ENCODE results near the gene OAF.

OAF gene

DNA sequence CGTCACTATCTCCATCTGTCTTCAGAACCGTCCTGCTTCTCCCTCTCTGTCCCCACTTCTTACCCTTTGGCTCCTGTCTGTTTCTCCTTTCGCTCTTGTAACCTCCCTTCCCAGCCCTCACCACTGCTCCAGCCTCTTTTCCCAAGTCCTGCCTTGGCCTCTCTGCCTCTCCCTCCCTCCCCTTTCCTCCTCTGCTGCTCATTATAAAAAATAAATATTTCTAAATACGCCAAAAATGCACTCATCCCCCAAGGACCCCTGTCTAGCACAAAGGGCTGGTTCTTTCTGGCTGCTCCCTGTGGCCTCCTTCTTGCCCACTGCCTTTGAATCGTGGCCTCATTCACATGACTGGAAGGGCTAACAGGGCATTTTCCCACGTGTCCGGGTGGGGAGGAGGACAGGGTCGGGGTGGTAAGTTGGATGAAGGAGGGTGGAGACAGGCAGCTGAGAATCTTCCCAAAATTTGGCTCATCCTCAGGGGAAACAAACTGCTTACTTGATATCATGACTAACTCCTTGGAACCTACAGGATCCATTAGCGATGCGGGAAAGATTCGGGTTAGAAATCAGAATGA, 26.4 kb upstream of the OAF start:
- no peak for DNase-seq

DNA sequence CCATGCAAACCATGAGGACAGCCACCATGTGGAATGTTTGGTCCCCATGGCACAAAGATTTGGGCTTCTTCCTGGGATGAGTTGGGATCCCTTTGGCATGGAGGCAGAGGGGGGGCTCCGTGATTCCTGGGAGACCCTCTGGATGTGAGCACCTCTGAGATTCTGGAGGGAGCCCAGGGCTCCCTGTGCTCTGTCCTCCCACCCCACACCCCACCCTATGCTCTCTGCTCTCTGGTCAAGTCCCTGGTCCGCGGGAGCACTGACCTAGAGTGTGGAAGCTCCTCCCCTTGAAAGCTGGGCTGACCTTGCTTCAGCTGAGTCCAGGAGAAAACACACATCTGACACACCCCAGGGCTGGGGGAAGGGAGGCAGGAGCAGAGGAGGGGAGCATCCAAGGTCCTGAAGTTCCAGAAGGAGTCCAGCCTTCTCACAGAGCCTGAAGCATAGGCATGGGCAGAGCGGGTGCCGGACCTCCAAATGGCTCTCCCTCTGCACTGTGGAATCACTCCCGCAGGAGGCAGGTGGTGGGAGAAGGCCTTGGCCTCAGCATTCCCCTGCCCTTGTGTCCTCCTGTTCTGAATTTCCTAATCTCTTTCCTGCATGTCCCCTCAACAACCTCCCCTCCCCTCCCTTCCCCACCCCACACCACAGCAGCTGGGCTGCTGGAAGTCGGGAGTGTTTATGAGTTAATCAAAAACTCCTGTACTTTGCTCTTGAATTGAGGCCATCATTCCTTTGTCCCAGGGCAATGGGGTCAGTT, 25.7 kb upstream of the OAF start:
- no peak for DNase-seq

DNA sequence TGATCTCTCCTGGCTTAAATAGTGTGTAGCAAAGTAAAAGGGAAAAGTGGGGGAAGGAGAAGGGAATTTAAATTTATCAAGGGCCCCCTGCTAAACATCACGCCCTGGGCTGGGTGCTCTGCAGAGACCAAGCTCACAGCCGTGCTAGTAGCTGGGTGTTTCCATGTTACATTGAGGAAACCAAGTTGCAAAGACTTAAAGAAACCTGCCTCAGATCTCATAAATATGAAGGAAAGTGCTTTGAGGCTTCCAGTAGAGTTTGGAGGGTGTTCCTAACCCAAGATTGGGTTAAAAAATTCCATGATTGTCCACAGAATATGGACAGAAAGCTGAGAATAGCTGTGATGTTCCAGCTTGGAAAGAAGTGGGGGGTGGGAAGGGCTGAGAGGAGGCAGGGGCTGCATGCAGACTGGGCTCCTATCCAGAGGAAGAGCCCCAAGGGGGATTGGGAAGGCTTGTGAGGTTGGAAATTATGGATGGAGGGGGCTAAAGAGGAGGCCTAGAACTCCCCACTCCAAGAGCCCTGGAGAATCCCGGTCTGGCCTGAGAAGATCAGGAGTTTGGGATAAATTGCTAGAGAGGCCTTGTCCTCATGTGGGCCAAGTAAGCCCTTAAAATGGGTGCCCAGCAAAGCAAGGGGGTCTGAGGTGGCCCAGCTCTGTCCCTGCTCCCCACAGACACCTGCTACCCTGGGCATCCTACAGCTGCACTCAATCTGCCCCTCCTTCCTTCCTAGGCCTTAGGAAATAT, 25.0 kb upstream of the OAF start:
- no peak for DNase-seq

DNA sequence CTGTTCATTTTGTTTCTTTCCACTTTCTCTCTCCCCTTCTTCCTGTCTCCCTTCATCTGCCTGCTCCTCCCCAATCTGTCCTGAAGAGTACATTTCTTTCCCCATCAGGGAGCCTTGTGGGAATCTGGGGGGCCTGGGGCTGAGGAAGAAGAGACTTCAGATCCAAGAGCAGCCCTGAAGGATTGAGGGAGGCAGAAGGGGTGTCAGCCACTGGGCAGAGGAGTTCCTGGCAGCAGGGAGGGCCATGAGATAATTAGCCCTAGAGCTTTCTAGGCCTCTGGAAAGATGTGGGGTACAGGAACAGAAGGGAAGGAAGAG, 24.4 kb upstream of the OAF start:
- DNase-seq: no peak

DNA sequence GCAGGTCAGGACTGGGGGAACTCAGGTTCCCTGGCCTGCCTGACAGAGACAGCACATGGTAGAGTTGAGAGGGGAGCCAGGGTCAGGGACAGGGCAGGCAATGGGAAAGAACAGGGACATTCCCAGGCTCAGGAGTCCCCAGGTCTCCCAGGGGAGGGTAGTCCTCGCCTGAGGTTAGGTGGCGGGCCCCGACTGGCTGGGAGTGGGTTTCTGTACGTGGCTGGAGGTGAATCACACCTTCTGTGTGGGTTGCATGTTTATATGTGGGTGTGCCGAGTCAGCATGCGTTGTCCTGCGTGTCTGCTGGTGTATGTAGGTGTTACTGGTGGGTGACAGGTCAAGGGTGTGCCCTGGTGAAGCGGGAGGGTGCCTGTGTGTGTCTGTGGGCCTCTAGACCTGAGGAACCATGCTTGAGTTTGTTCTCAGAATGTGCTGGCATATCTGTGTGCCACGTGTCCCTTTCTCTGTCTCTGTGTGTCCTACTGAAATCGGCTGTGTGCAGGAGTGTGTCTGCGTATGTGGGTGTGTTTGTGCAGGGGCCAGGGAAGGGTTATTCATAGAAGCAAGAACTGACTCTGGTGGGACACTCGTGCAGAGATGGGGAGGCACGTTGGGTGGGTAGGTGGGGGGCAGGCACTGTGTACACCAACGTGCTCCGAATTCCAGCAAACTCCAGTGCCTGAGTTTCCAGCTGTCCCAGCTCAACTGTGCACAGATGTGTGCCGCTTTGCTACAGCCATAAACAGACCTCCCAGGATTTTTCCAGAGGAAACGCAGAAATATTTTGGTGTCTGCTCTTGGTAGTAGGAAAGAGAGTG, 23.8 kb upstream of the OAF start:
- DNase-seq: no peak

DNA sequence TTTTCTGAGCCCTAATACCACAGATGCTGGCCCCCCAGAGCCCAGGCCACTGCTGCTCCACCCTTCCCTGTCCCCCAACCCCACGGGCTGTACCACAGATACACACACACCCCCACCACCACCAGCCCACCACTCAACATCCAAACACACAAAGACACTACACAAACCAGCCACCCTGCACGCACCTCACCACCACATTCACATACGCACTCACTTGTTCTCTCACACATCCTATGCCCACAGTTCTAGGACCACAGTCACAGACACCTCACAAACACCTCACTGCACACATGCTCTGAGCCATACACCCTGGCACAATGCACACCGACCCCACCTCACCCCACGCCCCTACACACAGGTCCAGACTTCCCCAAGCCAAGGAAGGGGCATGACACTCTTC, 22.5 kb upstream of the OAF start:
- no peak for DNase-seq

DNA sequence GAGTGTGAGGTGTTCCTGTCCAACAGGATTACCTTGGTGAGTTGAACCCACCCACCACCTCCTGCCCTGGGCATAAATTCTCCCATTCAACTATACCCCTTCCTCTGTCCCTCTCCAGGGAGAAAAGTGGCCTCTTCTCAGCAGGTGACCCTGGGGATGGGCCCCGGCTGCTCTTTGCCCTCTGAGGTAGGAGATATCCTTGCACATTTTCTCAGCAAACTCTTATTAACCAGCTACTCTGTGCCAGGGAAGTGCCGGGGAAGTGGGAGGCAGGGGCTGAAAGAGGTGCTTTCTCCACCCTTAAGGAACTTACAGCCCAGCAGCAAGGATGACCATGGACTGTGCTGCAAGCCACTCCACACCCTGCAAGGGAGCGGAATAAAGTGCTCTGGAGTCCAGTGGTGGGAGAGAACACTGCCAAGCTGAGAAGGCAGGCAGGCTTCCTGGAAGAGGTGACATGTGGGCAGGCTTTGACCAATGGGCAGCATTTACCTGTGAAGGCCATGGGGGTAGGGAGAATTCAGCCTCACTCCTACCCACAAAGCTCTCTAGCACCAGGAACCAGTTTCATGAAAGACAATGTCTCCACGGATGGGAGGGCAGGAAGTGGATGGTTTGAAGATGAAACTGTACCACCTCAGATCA, 21.9 kb upstream of the OAF start:
- DNase-seq: no peak

DNA sequence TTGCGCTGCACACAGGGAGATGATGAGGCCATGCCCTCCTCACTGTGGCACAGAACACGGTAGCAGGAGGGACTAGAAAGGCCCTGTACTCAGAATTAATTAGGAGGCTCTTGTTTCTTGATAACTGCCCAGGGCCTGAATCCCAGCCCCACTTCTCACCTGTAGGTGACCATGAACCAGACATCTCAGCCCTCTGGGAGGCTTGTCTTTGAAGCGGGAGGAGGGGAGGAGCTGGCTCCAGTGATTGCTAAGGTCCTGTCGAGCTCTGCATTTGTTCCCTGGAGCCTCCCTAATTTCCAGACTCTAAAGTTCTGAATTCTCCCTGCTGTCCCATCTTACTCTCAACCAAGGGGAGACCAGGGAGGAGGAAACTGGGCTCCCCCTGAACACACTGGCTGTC, 19.8 kb upstream of the OAF start:
- DNase-seq: no peak

DNA sequence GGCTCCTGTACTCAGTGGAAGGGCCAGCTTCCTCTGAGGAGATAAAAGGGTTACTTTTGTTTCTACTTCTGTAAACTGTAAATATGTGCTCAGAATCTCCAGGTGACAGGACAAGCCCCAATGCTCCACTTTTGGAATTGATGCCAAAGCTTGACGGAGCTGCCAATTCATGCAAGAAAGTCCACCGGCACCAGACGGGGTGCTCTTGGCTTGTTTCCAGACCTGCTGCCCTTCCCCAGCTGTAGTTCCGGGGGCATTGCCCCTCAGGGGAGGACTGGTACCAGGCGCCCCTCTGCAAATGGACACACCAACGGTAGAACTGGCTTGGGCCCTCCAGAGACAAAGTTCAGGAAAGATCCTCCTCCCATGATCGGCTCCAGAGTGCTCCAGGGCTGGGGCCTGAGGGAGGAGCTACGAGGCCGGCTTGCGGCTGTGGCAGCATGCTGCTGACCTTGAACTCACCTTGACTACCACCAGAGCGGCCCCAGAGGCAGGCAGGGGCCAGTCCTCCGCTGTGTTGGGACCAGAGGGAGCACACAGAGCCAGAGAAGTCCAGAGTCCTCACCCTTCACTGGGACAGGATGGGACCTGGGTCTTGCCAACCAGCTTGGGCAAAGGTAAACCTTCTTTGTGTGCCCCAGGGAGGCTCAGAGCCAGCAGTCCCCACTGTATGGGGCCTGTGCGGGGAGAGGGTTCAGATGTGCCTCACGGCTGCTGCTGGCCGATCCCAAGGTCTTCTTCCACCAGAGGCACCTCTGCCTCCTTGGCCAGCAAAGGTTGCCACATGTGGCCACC, 17.8 kb upstream of the OAF start:
- DNase-seq: no peak

DNA sequence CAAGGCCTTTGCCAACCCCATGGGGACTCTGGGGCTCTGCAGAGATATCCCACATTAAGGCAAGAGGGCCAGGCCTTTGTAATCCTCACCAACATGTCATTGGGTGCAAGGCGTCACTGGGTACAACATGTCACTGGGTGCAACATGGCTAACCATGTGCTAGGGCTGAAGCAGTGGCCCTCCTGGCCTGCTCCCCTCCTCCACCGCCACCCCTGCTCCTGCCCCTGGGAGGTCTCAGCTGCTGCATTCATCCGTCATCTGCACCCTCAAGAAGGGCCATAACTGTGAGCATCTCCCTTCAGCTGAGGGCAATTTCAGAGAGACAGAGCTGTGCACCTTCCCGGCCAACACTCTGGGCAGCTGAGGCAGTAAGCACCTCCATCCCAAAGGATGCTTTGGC, 16.7 kb upstream of the OAF start:
- DNase-seq: no peak

DNA sequence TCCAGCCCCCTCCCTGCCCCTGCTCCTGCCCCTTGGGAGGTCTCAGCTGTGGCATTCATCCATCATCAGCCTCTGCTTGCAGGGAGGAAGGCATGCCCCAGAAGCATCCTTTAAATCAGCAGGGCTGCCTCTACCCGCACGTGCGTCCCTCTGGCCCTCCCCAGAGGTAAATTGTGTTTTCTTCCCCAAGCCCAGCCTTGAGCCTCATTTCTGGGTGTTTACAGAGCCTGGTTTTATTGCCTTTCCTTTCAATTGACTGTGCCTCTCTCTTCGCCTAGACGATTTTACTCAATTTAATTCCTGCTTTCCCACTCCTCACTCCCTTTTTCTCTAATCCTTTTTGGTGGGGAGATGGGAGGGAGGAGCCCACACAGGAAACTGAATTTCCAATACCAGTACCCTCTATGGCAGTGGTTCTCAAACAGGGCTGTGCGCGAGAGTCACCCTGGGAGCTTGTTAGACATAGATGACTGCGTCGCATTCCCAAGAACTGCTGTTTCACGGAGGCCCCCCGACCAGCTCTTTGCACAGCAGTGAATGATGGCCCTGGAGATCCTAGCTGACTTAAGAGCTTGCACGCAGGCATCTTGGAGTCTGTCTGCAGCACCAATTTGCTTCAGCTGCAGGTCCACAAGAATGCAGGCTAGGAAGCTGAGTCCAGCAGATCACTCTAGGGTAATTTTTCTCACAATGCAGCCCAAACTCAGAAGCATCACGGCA, 15.1 kb upstream of the OAF start:
- no peak for DNase-seq

DNA sequence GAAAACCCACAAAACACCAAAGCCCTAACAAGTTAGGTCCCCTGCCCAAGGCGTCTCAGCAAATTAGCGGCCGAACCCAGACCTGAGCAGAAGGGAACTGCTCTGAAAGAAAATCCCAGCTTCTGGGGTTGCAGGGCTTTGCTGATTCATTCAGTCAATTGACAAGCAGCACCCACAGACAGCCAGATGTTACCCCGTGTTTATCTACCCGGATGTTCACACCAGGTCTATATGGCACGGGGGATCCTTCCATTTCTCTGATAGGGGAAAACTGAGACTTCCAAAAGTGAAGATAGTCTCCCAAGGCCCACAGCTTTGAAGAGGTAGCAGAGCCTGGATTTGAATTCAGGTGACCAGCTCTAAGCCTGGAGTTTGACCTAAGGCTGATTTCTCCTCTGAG, 14.0 kb upstream of the OAF start:
- no peak for DNase-seq

DNA sequence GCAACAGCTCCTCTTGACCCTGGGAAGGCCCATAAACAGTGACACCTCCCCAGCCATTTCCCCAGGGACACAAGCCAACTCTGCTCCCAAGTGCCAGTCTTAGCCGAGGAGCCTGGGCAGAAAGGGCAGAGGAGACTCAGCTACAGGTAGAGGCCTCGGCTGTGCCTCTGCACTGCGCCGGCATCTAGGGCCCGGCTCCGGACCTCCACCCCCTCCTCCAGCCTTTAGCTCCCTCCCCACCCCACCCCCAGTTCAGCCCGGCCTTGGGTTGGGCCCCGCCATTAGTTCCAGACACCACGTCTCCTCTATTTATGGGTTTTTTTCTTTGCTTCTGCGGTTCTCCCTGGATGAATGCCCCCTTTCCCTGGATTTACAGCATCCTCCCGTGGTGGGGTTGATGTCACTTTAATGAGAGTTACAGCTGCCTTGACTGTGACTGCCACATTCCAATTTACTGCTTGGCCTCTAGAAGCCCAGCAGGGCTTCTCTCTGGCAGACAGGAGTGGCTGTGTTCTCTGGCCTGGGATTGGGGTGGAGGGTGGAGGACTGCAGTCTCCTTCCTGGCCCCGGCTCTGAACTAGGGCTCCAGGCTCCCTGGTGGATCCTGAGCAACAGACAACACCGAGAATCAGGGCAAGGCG, 13.5 kb upstream of the OAF start:
- no peak for DNase-seq

DNA sequence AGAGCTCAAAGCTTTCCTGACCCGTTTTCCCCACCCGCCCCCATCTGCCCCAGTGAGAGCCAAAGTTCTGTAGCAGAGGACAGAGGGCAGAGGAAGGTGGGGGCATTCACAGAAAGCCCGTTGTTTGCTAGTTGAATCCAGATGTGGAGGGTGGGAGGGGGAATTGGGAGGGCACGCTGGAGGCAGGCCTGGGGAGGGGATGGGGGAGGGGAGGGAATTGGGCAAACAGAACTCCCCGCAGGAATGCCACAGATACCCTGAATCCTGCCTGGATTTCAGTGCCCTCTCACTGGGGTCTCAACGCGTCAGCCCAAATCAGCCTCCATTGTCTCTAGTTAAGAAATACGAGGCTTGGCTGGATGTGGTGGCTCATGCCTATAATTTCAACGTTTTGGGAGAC, 12.9 kb upstream of the OAF start:
- DNase-seq: no peak

DNA sequence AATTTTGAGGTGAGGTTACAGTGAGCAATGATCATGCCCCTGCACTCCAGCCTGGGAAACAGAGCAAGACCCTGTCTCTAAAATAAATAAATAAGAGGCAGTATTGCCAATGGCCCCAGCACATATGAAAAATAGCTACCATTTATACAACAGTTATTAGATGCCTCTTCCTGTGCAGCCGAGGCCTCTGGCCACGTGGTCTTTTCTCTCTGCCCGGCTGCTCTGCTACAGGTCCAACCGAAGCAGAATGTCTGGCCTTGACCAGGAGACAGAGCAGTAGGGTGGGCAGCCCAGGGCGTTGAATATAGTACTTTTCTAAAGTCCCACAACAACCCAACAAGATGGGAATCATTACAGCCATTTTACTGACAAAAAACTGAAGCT, 12.4 kb upstream of the OAF start:
- DNase-seq: no peak

DNA sequence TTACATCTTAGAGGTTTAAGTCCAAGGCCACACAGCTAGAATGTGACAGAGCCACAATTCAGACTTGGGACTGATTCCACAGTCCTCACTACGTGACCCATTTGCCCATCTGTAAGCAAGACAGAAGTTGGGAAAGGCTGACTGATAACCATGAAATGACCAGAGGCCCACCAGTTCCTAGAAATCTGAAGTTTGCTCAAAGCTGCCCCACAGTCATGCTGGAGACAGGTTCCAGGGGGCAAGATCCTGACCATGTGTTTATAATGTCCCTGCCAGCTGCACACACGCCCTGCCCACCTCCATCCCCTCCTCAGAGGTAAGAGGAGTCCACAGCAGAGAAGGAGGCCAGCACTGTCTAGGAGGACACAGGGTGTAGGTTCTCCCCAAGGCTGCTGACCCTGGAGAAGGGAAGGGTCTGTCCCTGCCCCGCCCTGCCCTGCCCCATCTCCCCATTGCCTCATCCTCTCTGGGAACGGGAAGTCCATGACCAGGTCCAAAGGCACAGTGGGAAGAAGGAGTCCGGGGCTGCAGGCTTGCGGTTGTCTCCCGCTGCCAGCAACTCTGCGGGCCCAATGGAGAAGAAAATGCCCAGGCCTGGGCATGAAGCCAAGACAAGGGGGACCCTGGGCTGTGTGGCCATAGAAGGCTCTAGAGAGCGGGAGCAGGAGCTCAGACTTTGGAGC, 11.9 kb upstream of the OAF start:
- DNase-seq: no peak

DNA sequence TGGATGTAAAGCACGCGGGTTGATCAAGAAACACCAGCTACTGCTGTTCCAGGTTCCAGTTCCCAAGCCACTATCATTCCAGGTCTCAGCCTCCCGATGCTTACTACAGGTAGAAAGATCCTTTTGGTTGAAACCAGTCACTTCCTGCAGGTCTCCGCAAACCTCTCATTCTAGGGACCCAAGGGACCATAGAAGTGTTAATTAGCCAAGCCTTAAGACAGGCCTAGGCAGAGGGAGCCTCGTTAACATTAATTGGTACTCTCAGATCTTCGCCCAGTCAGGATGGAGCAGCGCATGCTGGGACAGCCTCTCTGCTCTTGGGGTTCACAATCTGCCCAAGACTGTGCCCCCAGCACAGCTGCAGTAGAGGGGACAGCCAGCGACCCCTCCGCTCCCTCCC, 11.2 kb upstream of the OAF start:
- no peak for DNase-seq

DNA sequence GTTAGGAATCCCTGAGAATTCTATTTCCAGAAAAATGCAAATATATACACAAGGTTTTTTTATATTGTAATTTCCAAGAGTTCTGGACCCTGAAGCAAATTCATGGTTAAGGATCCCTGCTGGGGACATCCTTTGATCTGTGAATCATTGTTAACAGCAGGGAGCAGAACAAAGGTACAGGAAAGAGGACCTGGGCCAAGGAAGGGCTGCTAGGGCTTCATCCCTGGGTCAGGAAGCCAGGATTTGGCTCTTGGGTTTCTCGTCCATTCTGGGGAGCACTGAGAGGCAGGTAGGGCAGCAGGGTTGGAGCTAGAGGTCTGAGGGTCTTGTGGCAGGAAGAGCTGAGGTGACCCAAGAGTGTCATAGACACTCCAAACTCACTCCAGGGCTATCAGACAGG, 10.2 kb upstream of the OAF start:
- no peak for DNase-seq

DNA sequence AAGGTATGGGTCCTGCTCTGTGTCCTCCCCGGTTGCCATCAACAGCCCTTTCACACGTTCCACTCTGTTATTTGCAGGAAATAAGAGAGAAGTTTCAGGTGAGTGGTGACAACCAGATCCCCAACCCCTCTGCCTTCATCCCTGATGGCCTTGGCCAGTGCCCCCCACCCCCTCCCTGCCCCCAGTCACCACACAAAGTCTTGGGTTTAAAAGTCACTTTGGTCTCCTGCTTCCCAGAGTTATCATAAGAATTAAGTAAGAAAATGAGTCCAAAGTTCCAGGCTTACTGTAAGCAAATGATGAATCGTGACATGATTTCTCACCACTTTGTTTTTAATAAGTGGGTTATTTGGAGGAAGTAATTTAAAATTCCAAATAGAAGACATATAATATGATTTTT, 9.2 kb upstream of the OAF start:
- no peak for DNase-seq

DNA sequence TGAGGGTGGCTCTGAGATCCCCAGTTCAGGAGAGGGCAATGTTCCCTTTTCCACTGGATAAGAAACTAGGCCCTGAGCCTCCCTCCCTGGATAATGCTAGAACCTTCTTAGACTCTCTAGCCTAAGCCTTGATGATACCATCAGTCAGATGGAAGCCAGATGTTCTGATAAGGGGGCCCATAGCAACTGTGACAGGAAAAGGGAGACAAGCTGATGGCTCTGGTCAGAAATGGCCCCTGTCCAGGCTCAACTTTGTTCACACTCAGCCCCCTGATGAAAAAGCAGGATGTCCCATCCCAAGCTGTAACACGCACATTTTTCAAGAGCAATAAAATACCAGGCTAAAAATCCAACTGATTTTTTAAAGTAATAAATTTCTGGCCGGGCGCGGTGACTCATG, 7.2 kb upstream of the OAF start:
- DNase-seq: no peak
